ENCODE results near the gene CTBP2.

DNA sequence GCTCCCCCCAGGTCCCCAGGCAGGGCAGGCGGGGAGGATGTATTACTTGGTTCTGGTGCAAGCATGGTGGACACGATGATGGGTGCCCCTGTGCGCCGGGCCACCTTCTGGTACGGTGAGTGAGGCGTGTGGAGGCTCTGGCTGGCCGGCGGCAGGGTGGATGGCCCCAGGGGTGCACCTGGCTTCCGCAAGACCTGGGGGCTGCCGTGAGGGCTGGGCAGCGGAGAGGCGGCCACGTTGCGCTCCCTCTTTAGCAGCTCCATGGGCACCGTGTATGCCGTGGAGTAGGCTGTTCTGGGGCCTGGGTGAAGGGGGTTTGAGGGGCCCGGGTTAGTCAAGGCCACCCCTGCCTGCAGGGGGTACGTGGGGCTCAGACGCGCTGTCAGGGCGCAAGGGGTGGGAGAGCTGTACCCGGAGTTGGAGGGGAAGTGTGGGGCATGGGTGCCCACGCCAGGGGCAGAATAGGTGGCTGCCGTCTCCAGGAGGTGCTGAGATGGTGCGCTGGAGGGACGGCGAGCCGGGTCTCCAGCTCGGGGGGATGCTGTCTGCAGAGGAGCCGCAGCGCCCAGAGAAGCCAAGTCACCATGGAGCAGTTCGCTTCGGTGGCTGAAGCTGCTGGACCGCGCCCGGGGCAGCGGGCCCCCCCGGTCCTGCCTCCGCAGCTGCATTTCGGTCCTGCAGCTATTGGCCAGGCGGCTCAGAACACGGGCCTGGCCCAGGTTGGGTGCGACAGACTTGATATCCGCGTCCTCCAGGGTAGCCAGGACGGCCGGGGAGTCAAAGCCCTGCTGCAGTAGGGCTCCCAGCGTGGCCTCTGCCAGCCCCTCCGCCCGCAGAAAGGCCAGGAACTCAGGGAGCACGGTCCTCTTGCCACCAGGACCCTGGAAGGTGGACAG, 134.1 kb downstream of the CTBP2 start:
- TF ChIP-seq, protein P1, sequence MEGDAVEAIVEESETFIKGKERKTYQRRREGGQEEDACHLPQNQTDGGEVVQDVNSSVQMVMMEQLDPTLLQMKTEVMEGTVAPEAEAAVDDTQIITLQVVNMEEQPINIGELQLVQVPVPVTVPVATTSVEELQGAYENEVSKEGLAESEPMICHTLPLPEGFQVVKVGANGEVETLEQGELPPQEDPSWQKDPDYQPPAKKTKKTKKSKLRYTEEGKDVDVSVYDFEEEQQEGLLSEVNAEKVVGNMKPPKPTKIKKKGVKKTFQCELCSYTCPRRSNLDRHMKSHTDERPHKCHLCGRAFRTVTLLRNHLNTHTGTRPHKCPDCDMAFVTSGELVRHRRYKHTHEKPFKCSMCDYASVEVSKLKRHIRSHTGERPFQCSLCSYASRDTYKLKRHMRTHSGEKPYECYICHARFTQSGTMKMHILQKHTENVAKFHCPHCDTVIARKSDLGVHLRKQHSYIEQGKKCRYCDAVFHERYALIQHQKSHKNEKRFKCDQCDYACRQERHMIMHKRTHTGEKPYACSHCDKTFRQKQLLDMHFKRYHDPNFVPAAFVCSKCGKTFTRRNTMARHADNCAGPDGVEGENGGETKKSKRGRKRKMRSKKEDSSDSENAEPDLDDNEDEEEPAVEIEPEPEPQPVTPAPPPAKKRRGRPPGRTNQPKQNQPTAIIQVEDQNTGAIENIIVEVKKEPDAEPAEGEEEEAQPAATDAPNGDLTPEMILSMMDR (IDR thresholded peaks at IDR 0.05), result no peak
- no peak for TF ChIP-seq POLR2A (IDR thresholded peaks at IDR 0.05)
